ENCODE measurements around the gene BCL11A. TPM values are rescaled to one million over a fixed set of nuclear protein-coding genes. Genes with fewer than 3 reads are reported as not detected.

BCL11A gene
- total and polyA plus RNA-seq, 7 donors, result 3.6 to 39.6 (median 16.3) TPM

- no peaks in the 10 kb centered on the region for H3K36me3 ChIP-seq
- DNase-seq, result no peak
- intact Hi-C loops (cut with DNase I), result loop anchor here (5.0 kb wide), 1 partner anchor 39 kb away; no protein-coding TSS in a partner anchor
- peaks cover 0 to 95% (median 73%) of the 10 kb centered on the region in 4 donors for H3K4me1 ChIP-seq
- no peak overlapping the region for H3K4me3 ChIP-seq
- TF ChIP-seq EP300 (IDR thresholded peaks at IDR 0.05) (no peak), CTCF (IDR thresholded peaks at IDR 0.05) (no peak), POLR2A (IDR thresholded peaks at IDR 0.05) (no peak), POLR2AphosphoS5 (IDR thresholded peaks at IDR 0.05) (no peak)
- H3K27ac ChIP-seq, result peak overlapping the region in 3 of 4 donors; percentile 42 to 95 (median 92)
- no peaks in the 10 kb centered on the region for H3K9me3 ChIP-seq
- WGBS, 2 donors, result 32 to 61% methylated on average over 3 of the region's 3 CpGs
- H3K27me3 ChIP-seq, result no peaks in the 10 kb centered on the region
These were observed 12.3 kb downstream of the BCL11A start for GRCh38 chr2:60541056-60541651.

- Histone ChIP-seq H3K27me3 (no peaks in the 10 kb centered on the region), H3K4me3 (no peak overlapping the region), H3K9me3 (no peaks in the 10 kb centered on the region), H3K36me3 (no peaks in the 10 kb centered on the region), H3K27ac (peak overlapping the region in 2 of 4 donors; percentile 19 to 92), H3K4me1 (peaks cover 0 to 95% (median 72%) of the 10 kb centered on the region in 4 donors)
- TF ChIP-seq EP300 (IDR thresholded peaks at IDR 0.05) (no peak), POLR2AphosphoS5 (IDR thresholded peaks at IDR 0.05) (no peak), CTCF (IDR thresholded peaks at IDR 0.05) (no peak), POLR2A (IDR thresholded peaks at IDR 0.05) (no peak)
- no peak for DNase-seq
- 67 to 81% methylated on average over 2 of the region's 2 CpGs for WGBS, 2 donors
- intact Hi-C loops (cut with DNase I), result loop anchor here (5.0 kb wide), 1 partner anchor 38 kb away; no protein-coding TSS in a partner anchor
These were observed 13.4 kb downstream of the BCL11A start for GRCh38 chr2:60540074-60540473.

GRCh38 chr2:60539140-60539539, 14.3 kb downstream of the BCL11A start:
- intact Hi-C loops (cut with DNase I), result no loop called here
- WGBS, 2 donors, result 90 to 94% methylated on average over 5 of the region's 5 CpGs
- TF ChIP-seq EP300 (IDR thresholded peaks at IDR 0.05) (no peak), POLR2A (IDR thresholded peaks at IDR 0.05) (no peak), CTCF (IDR thresholded peaks at IDR 0.05) (no peak), POLR2AphosphoS5 (IDR thresholded peaks at IDR 0.05) (no peak)
- Histone ChIP-seq H3K9me3 (no peaks in the 10 kb centered on the region), H3K4me1 (peaks cover 0 to 96% (median 71%) of the 10 kb centered on the region in 4 donors), H3K36me3 (no peaks in the 10 kb centered on the region), H3K4me3 (no peak overlapping the region), H3K27me3 (no peaks in the 10 kb centered on the region), H3K27ac (peak overlapping the region in 2 of 4 donors; percentile 19 to 35)
- no peak for DNase-seq

GRCh38 chr2:60538101-60538500, 15.4 kb downstream of the BCL11A start:
- DNase-seq, result no peak
- Histone ChIP-seq H3K4me3 (no peak overlapping the region), H3K4me1 (peaks cover 0 to 98% (median 73%) of the 10 kb centered on the region in 4 donors), H3K27me3 (no peaks in the 10 kb centered on the region), H3K27ac (peak overlapping the region in 3 of 4 donors; percentile 69 to 75 (median 70)), H3K9me3 (no peaks in the 10 kb centered on the region), H3K36me3 (no peaks in the 10 kb centered on the region)
- WGBS, 2 donors, result 36 to 73% methylated on average over 9 of the region's 9 CpGs
- TF ChIP-seq EP300 (IDR thresholded peaks at IDR 0.05) (no peak), POLR2A (IDR thresholded peaks at IDR 0.05) (no peak), CTCF (IDR thresholded peaks at IDR 0.05) (no peak), POLR2AphosphoS5 (IDR thresholded peaks at IDR 0.05) (no peak)
- intact Hi-C loops (cut with DNase I), result no loop called here
